HepG2 (cell line): ENCODE results near the gene RAB17. TPM values are rescaled to one million over a fixed set of nuclear protein-coding genes. Genes with fewer than 3 reads are reported as not detected.

Experiments used
- IRF9 ChIP-seq: sonication (generic); formaldehyde crosslinking; IDR thresholded peaks from 2 replicates; pipeline ENCODE4 v1.8.0; 2022; ENCODE audit warnings: missing genetic modification reagents, mild to moderate bottlenecking, borderline replicate concordance
- KDM5B ChIP-seq: sonication (generic); formaldehyde crosslinking; IDR thresholded peaks from 2 replicates; pipeline ENCODE4 v1.4.0; 2020; ENCODE audit warnings: missing genetic modification reagents, mild to moderate bottlenecking, borderline replicate concordance
- MTF2 ChIP-seq: sonication (generic); formaldehyde crosslinking; IDR thresholded peaks from 2 replicates; pipeline ENCODE4 v1.5.0; 2020; ENCODE audit warnings: missing genetic modification reagents, borderline replicate concordance
- MYC ChIP-seq: sonication (generic); formaldehyde crosslinking; IDR thresholded peaks from 2 replicates; pipeline ENCODE4 v1.9.0; 2021; ENCODE audit warnings: missing genetic modification reagents, borderline replicate concordance
- RFX5 ChIP-seq: IDR thresholded peaks from 2 replicates; pipeline ENCODE4 v1.6.1; 2011; ENCODE audit warnings: low read depth, low read length, improper control_type of control experiment
- SMYD3 ChIP-seq: sonication (generic); formaldehyde crosslinking; IDR thresholded peaks from 2 replicates; pipeline ENCODE4 v1.8.1; 2023; ENCODE audit warnings: mild to moderate bottlenecking, missing genetic modification reagents
- SP4 ChIP-seq: sonication (generic); formaldehyde crosslinking; IDR thresholded peaks from 2 replicates; pipeline ENCODE4 v1.8.1; 2023; ENCODE audit warnings: mild to moderate bottlenecking, missing genetic modification reagents
- ZNF362 ChIP-seq: sonication (generic); formaldehyde crosslinking; IDR thresholded peaks from 2 replicates; pipeline ENCODE4 v1.4.0; 2020; ENCODE audit warnings: missing genetic modification reagents, mild to moderate bottlenecking, borderline replicate concordance
- ZNF687 ChIP-seq: sonication (generic); formaldehyde crosslinking; IDR thresholded peaks from 2 replicates; pipeline ENCODE4 v1.5.1; 2020; ENCODE audit warnings: mild to moderate bottlenecking, missing genetic modification reagents, moderate library complexity
- ZNF816 ChIP-seq: sonication (generic); formaldehyde crosslinking; IDR thresholded peaks from 2 replicates; pipeline ENCODE4 v1.8.0; 2022; ENCODE audit warnings: missing genetic modification reagents, mild to moderate bottlenecking, borderline replicate concordance
- polyA plus RNA-seq, 8 experiments: library from polyadenylated mRNA; depleted of rRNA in 3 of 8; stranded (reverse) in 7 of 8; unstranded in 1 of 8; fragments of >200 nt; fragmentation: Illumina TruSeq in 4 of 8; extraction: Trizol in 4 of 8; gene quantifications; 2 replicates each; pipeline versions ENCODE4 v1.2.1 to v1.2.3, GENCODE V29; 2011 to 2016; ENCODE audit warnings: low read depth in 4 of 8, missing spikeins in 1 of 8, mixed read lengths in 1 of 8; ENCODE audit not compliant: insufficient read depth in 1 of 8
- total RNA-seq, 5 experiments: library from RNA; depleted of rRNA; stranded (reverse); fragments of >200 nt; fragmentation: Illumina TruSeq; extraction: Trizol; gene quantifications; 2 replicates each; pipeline ENCODE4 v1.2.3, GENCODE V29; 2016; ENCODE audit warnings: low read depth in 1 of 5
- TF ChIP-seq, protein P1 (sequence below): sonication (generic); formaldehyde crosslinking; IDR thresholded peaks from 2 replicates; pipeline ENCODE4 v1.4.0; 2020; ENCODE audit warnings: missing genetic modification reagents
- TF ChIP-seq, protein P2 (sequence below): sonication (generic); formaldehyde crosslinking; IDR thresholded peaks from 2 replicates; pipeline ENCODE4 v1.5.0; 2020; ENCODE audit warnings: mild to moderate bottlenecking, missing genetic modification reagents, moderate library complexity
- TF ChIP-seq, protein P3 (sequence below): IDR thresholded peaks from 2 replicates; pipeline ENCODE4 v1.6.1; 2018; ENCODE audit warnings: missing genetic modification reagents
- TF ChIP-seq, protein P4 (sequence below): sonication (generic); formaldehyde crosslinking; IDR thresholded peaks from 2 replicates; pipeline ENCODE4 v1.5.0; 2020; ENCODE audit warnings: mild to moderate bottlenecking, missing genetic modification reagents

The RAB17 gene
- total and polyA plus RNA-seq, 2 of the 13 experiments (the other 11 are each of a cell fraction or from before 2014, with no cell fraction given): 68.0 to 124 TPM

DNA sequence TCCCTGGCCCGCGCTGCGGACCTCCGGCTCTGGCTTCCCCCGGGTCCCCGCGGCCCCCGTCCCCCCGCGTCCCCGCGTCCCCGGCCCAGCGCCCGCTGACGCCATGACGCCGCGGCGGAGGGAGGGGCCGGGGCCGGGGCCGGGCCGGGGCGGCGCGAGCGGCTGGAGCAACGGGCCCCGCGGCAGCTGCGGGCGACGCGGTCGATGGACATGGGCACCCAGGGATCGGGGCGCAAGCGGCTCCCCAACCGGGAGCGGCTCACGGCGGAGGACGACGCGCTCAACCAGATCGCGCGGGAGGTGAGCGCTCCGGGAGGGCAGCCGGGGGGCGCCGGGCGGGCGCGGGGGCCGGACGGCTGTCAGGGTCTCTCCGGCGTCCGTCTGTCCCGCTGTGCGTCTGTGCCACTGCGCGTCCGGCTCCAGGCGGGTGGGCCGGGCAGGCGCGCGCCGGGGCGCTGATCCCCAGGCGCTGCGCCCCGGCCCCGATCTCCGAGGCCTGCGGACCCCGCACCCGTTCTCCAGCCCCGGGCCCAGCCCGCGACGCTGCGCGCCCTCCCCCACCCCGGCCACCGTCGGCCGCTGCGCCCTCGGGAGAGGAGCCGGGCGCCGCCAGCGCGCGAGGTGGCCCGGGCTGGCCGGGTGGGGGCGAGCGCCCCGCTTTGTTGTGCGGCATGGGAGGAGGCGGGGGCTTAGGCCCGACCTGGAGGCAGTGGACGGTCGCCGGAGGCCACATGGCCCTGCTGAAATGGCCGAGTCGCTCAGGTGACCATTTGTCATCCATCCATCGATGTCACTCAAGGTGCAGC, 37.1 kb upstream of the RAB17 start, which contains the start of gene LRRFIP1 (continued):
- TF ChIP-seq, protein P1, sequence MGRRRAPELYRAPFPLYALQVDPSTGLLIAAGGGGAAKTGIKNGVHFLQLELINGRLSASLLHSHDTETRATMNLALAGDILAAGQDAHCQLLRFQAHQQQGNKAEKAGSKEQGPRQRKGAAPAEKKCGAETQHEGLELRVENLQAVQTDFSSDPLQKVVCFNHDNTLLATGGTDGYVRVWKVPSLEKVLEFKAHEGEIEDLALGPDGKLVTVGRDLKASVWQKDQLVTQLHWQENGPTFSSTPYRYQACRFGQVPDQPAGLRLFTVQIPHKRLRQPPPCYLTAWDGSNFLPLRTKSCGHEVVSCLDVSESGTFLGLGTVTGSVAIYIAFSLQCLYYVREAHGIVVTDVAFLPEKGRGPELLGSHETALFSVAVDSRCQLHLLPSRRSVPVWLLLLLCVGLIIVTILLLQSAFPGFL (CRISPR knock-in tag): no peak
- TF ChIP-seq MYC (CRISPR knock-in tag) (peak; percentile 64), SMYD3 (CRISPR knock-in tag) (no peak), IRF9 (CRISPR knock-in tag) (peak; percentile 37; the same call in 1 of the 2 replicates), RFX5 (no peak), ZNF362 (CRISPR knock-in tag) (no peak), KDM5B (peak; percentile 55; the same call in 1 of the 2 replicates), ZNF687 (peak; percentile 82), MTF2 (CRISPR knock-in tag) (0 out of 2 replicates have a peak, but pooled peaks have one; percentile 28), ZNF816 (CRISPR knock-in tag) (peak; percentile 52; the same call in 1 of the 2 replicates), SP4 (CRISPR knock-in tag) (0 out of 2 replicates have a peak, but pooled peaks have one; percentile 27)
- TF ChIP-seq, protein P2, sequence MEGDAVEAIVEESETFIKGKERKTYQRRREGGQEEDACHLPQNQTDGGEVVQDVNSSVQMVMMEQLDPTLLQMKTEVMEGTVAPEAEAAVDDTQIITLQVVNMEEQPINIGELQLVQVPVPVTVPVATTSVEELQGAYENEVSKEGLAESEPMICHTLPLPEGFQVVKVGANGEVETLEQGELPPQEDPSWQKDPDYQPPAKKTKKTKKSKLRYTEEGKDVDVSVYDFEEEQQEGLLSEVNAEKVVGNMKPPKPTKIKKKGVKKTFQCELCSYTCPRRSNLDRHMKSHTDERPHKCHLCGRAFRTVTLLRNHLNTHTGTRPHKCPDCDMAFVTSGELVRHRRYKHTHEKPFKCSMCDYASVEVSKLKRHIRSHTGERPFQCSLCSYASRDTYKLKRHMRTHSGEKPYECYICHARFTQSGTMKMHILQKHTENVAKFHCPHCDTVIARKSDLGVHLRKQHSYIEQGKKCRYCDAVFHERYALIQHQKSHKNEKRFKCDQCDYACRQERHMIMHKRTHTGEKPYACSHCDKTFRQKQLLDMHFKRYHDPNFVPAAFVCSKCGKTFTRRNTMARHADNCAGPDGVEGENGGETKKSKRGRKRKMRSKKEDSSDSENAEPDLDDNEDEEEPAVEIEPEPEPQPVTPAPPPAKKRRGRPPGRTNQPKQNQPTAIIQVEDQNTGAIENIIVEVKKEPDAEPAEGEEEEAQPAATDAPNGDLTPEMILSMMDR (CRISPR knock-in tag): peak; percentile 51; the same call in 1 of the 2 replicates
- TF ChIP-seq, protein P3, sequence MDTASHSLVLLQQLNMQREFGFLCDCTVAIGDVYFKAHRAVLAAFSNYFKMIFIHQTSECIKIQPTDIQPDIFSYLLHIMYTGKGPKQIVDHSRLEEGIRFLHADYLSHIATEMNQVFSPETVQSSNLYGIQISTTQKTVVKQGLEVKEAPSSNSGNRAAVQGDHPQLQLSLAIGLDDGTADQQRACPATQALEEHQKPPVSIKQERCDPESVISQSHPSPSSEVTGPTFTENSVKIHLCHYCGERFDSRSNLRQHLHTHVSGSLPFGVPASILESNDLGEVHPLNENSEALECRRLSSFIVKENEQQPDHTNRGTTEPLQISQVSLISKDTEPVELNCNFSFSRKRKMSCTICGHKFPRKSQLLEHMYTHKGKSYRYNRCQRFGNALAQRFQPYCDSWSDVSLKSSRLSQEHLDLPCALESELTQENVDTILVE: no peak
- TF ChIP-seq, protein P4, sequence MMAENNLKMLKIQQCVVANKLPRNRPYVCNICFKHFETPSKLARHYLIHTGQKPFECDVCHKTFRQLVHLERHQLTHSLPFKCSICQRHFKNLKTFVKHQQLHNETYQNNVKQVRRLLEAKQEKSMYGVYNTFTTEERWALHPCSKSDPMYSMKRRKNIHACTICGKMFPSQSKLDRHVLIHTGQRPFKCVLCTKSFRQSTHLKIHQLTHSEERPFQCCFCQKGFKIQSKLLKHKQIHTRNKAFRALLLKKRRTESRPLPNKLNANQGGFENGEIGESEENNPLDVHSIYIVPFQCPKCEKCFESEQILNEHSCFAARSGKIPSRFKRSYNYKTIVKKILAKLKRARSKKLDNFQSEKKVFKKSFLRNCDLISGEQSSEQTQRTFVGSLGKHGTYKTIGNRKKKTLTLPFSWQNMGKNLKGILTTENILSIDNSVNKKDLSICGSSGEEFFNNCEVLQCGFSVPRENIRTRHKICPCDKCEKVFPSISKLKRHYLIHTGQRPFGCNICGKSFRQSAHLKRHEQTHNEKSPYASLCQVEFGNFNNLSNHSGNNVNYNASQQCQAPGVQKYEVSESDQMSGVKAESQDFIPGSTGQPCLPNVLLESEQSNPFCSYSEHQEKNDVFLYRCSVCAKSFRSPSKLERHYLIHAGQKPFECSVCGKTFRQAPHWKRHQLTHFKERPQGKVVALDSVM (CRISPR knock-in tag): peak; percentile 39; the same call in 1 of the 2 replicates
